H1 (cell line): ENCODE results near the gene MTX2. TPM values are rescaled to one million over a fixed set of nuclear protein-coding genes. Genes with fewer than 3 reads are reported as not detected.

Experiments used
- CTCF ChIA-PET: fragments of 300-600 bp; sonication (Branson Sonifier 250); formaldehyde crosslinking; loops from one replicate; lab custom pipeline; 2021; ENCODE audit not compliant: partially characterized antibody; lab: Charles Lee
- POLR2A ChIA-PET: fragments of 300-600 bp; sonication (Branson Sonifier 250); formaldehyde crosslinking; loops from one replicate; lab custom pipeline; 2021; ENCODE audit warnings: inconsistent platforms; ENCODE audit not compliant: partially characterized antibody; lab: Charles Lee
- DNase-seq, 2 experiments: peaks; one replicate each; pipeline versions ENCODE4 v3.0.0 to v3.0.0-alpha.2; 2010 to 2022; ENCODE audit warnings: low spot score in 2 of 2, low read depth in 1 of 2, mixed read lengths in 1 of 2
- FAIRE-seq: peaks from 2 replicates; lab custom pipeline; 2011; peaks lifted over from hg19 to GRCh38; lab: Jason Lieb, UNC
- H2AFZ ChIP-seq: 2 replicates; pipeline ENCODE4 v1.8.1; 2012; ENCODE audit warnings: low read length, inconsistent platforms
- H2AK5ac ChIP-seq: 2 replicates; pipeline ENCODE4 v1.6.1; 2013; ENCODE audit warnings: low read depth, low read length
- H2BK120ac ChIP-seq: replicated peaks from 2 replicates; pipeline ENCODE3; 2013; ENCODE audit warnings: low read depth, low read length, inconsistent platforms
- H2BK12ac ChIP-seq: 2 replicates; pipeline ENCODE4 v1.6.1; 2013; ENCODE audit warnings: low read depth, low read length
- H2BK15ac ChIP-seq: 2 replicates; pipeline ENCODE4 v1.6.1; 2013; ENCODE audit warnings: low read length
- H2BK20ac ChIP-seq: 2 replicates; pipeline ENCODE4 v1.6.1; 2013; ENCODE audit warnings: low read length
- H2BK5ac ChIP-seq: 2 replicates; pipeline ENCODE4 v1.6.1; 2013; ENCODE audit warnings: low read depth, low read length
- H3K14ac ChIP-seq: 2 replicates; pipeline ENCODE4 v1.6.1; 2013; ENCODE audit warnings: inconsistent platforms; ENCODE audit not compliant: insufficient read length
- H3K18ac ChIP-seq: 2 replicates; pipeline ENCODE4 v1.6.1; 2013; ENCODE audit warnings: low read length; ENCODE audit errors: extremely low read depth
- H3K23ac ChIP-seq: 2 replicates; pipeline ENCODE4 v1.6.1; 2013; ENCODE audit warnings: inconsistent platforms; ENCODE audit not compliant: insufficient read length
- H3K23me2 ChIP-seq: 2 replicates; pipeline ENCODE4 v1.6.1; 2013; ENCODE audit warnings: low read depth, low read length
- H3K27ac ChIP-seq: 2 replicates; pipeline ENCODE4 v1.6.1; 2011; ENCODE audit warnings: low read depth, low read length, inconsistent platforms
- H3K27me3 ChIP-seq, 4 experiments: replicated peaks in 1 of 4; 1 replicate in 1 of 4; 2 replicates in 3 of 4; pipeline versions ENCODE4 v1.6.1 to v1.8.1; 2011 to 2013; ENCODE audit warnings: low read length in 3 of 4, mild to moderate bottlenecking in 3 of 4, inconsistent platforms in 2 of 4, mixed read lengths in 2 of 4, moderate library complexity in 1 of 4; ENCODE audit not compliant: control insufficient read depth in 3 of 4, insufficient read depth in 3 of 4; ENCODE audit errors: extremely low read depth in 1 of 4
- H3K36me3 ChIP-seq, 4 experiments: 2 replicates each; pipeline versions ENCODE4 v1.6.1 to v1.8.1; 2011 to 2013; ENCODE audit warnings: mild to moderate bottlenecking in 4 of 4, low read length in 3 of 4, moderate library complexity in 2 of 4, control low read depth in 1 of 4, inconsistent platforms in 1 of 4; ENCODE audit not compliant: insufficient read depth in 4 of 4, control insufficient read depth in 2 of 4
- H3K4ac ChIP-seq: replicated peaks from 2 replicates; pipeline ENCODE3; 2013; ENCODE audit warnings: low read length, low read depth, mixed read lengths, inconsistent platforms; ENCODE audit not compliant: insufficient read length
- H3K4me1 ChIP-seq, 4 experiments: replicated peaks in 1 of 4; 1 replicate in 1 of 4; 2 replicates in 3 of 4; pipeline versions ENCODE4 v1.6.1 to v1.8.1; 2011 to 2013; ENCODE audit warnings: low read length in 3 of 4, inconsistent platforms in 2 of 4, mixed read lengths in 1 of 4; ENCODE audit not compliant: insufficient read depth in 4 of 4, control insufficient read depth in 3 of 4
- H3K4me2 ChIP-seq, 2 experiments: 2 replicates each; pipeline versions ENCODE4 v1.6.1 to v1.8.1; 2011 to 2013; ENCODE audit warnings: low read depth in 2 of 2, low read length in 2 of 2, control low read depth in 1 of 2, inconsistent platforms in 1 of 2, mild to moderate bottlenecking in 1 of 2; ENCODE audit not compliant: insufficient read depth in 1 of 2
- H3K4me3 ChIP-seq, 4 experiments: fragments of 200-600, 300-600 bp in 1 of 4; sonication (generic), shearing (Covaris generic), sonication (Bioruptor Twin) in 1 of 4; 2 replicates each; pipeline versions ENCODE4 v1.5.1 to v1.8.1; 2011 to 2016; ENCODE audit warnings: low read length in 4 of 4, low read depth in 3 of 4, control low read depth in 2 of 4, inconsistent platforms in 2 of 4, mild to moderate bottlenecking in 2 of 4, mixed read lengths in 1 of 4, moderate library complexity in 1 of 4; ENCODE audit not compliant: insufficient read depth in 2 of 4; ENCODE audit errors: extremely low read depth in 1 of 4
- H3K56ac ChIP-seq: replicated peaks from 2 replicates; pipeline ENCODE3; 2013; ENCODE audit warnings: low read depth, mild to moderate bottlenecking, mixed read lengths, low read length, inconsistent platforms; ENCODE audit not compliant: insufficient read length
- H3K79me1 ChIP-seq: 2 replicates; pipeline ENCODE4 v1.6.1; 2013; ENCODE audit warnings: low read depth, low read length, control low read depth
- H3K79me2 ChIP-seq, 2 experiments: 2 replicates each; pipeline versions ENCODE4 v1.6.1 to v1.8.1; 2012 to 2013; ENCODE audit warnings: low read length in 2 of 2, mild to moderate bottlenecking in 2 of 2, inconsistent platforms in 1 of 2; ENCODE audit not compliant: insufficient read depth in 2 of 2, control insufficient read depth in 1 of 2
- H3K9ac ChIP-seq, 4 experiments: replicated peaks in 1 of 4; 1 replicate in 1 of 4; 2 replicates in 3 of 4; pipeline versions ENCODE4 v1.6.1 to v1.8.1; 2011 to 2013; ENCODE audit warnings: low read depth in 3 of 4, low read length in 3 of 4, control low read depth in 2 of 4, mild to moderate bottlenecking in 2 of 4, moderate library complexity in 2 of 4, inconsistent platforms in 1 of 4; ENCODE audit errors: extremely low read depth in 1 of 4
- H3K9me3 ChIP-seq, 2 experiments: 2 replicates each; pipeline versions ENCODE4 v1.6.1 to v1.8.1; 2012 to 2013; ENCODE audit warnings: mild to moderate bottlenecking in 2 of 2, moderate library complexity in 2 of 2, control low read depth in 1 of 2, inconsistent platforms in 1 of 2, low read depth in 1 of 2, low read length in 1 of 2, mixed read lengths in 1 of 2; ENCODE audit not compliant: insufficient read depth in 2 of 2
- H4K20me1 ChIP-seq, 2 experiments: replicated peaks in 1 of 2; 2 replicates each; pipeline versions ENCODE3 to v1.8.1; 2011 to 2013; ENCODE audit warnings: inconsistent platforms in 2 of 2, low read length in 2 of 2, mild to moderate bottlenecking in 1 of 2; ENCODE audit not compliant: insufficient read depth in 2 of 2, control insufficient read depth in 1 of 2
- H4K5ac ChIP-seq: 2 replicates; pipeline ENCODE4 v1.6.1; 2013; ENCODE audit warnings: low read length, low read depth, mixed read lengths, inconsistent platforms; ENCODE audit not compliant: insufficient read length
- H4K8ac ChIP-seq: 2 replicates; pipeline ENCODE4 v1.8.0; 2013; ENCODE audit warnings: mild to moderate bottlenecking, moderate library complexity, low read length, inconsistent platforms; ENCODE audit not compliant: insufficient read depth; ENCODE audit errors: extremely low read depth
- H4K91ac ChIP-seq: replicated peaks from 2 replicates; pipeline ENCODE3; 2013; ENCODE audit warnings: low read length, mixed read lengths, inconsistent platforms; ENCODE audit not compliant: insufficient read length
- BRCA1 ChIP-seq: IDR thresholded peaks from 2 replicates; pipeline ENCODE4 v1.6.1; 2012; ENCODE audit warnings: low read depth, low read length, improper control_type of control experiment
- EP300 ChIP-seq, 2 experiments: IDR thresholded peaks; 1 replicate in 1 of 2; 2 replicates in 1 of 2; pipeline ENCODE4 v1.6.1; 2011 to 2012; ENCODE audit warnings: low read depth in 2 of 2, low read length in 2 of 2, mild to moderate bottlenecking in 2 of 2, borderline replicate concordance in 1 of 2, inconsistent platforms in 1 of 2, moderate library complexity in 1 of 2
- JUN ChIP-seq: IDR thresholded peaks from 2 replicates; pipeline ENCODE4 v1.6.1; 2011; ENCODE audit warnings: low read depth, mild to moderate bottlenecking, improper control_type of control experiment, low read length
- KDM1A ChIP-seq: fragments of 200-600, 300-600 bp; sonication (generic); IDR thresholded peaks from 2 replicates; pipeline ENCODE4 v1.7.1; 2016; ENCODE audit warnings: mild to moderate bottlenecking, low read length, borderline replicate concordance
- POU5F1 ChIP-seq: IDR thresholded peaks from 2 replicates; pipeline ENCODE4 v1.6.1; 2011; ENCODE audit warnings: low read depth, mild to moderate bottlenecking, low read length, moderate library complexity
- RFX5 ChIP-seq: IDR thresholded peaks from 2 replicates; pipeline ENCODE4 v1.6.1; 2011; ENCODE audit warnings: low read depth, low read length, improper control_type of control experiment, borderline replicate concordance
- RNF2 ChIP-seq: fragments of 200-900, 300-1000 bp; sonication (generic); IDR thresholded peaks from 2 replicates; pipeline ENCODE4 v1.7.1; 2016; ENCODE audit warnings: borderline replicate concordance, low read depth, mild to moderate bottlenecking, antibody characterized with exemption, low read length; ENCODE audit not compliant: poor library complexity, severe bottlenecking; ENCODE audit errors: missing control alignments
- SAP30 ChIP-seq: fragments of 300-600 bp; sonication (generic); IDR thresholded peaks from 2 replicates; pipeline ENCODE4 v1.7.1; 2012; ENCODE audit warnings: low read length, moderate library complexity, mild to moderate bottlenecking, inconsistent platforms; ENCODE audit not compliant: insufficient read depth, insufficient replicate concordance
- TAF7 ChIP-seq: optimal IDR thresholded peaks from 2 replicates; pipeline ENCODE3; 2011; ENCODE audit warnings: low read depth, mild to moderate bottlenecking, inconsistent platforms, low read length, moderate library complexity, borderline replicate concordance
- WGBS, 2 experiments: shearing (Covaris generic) in 1 of 2; methylation state at CpG; one replicate each; pipeline versions ENCODE4 v1.1.6 to v1.1.7; 2013 to 2015; ENCODE audit warnings: low lambda C conversion rate in 2 of 2, mixed read lengths in 2 of 2, inconsistent platforms in 1 of 2, low coverage in 1 of 2, missing lambda C conversion rate in 1 of 2; ENCODE audit not compliant: insufficient replicate concordance in 2 of 2, insufficient coverage in 1 of 2, insufficient read length in 1 of 2; ENCODE audit errors: extremely low coverage in 1 of 2, missing lambda C conversion rate in 1 of 2; 5-methylcytosine and 5-hydroxymethylcytosine counted together
- polyA plus RNA-seq, 7 experiments: library from polyadenylated mRNA; depleted of rRNA in 3 of 7; stranded (reverse) in 5 of 7; unstranded in 2 of 7; fragments of >200 nt in 5 of 7; fragments of 200-250 nt in 2 of 7; gene quantifications; 1 replicate in 5 of 7; 2 replicates in 1 of 7; 4 replicates in 1 of 7; pipeline versions ENCODE4 v1.2.1 to v1.2.3, GENCODE V29; 2011 to 2013; ENCODE audit warnings: missing spikeins in 2 of 7, mixed read lengths in 2 of 7
- total RNA-seq: library from RNA; stranded (reverse); fragmentation: NEBNext Ultra II Directional; extraction: Animal tissue kit (Norgen Biotek cat#: 25700); gene quantifications from 2 replicates; pipeline ENCODE4 v1.2.1, GENCODE V29; 2021
- TF ChIP-seq, protein P1 (sequence below): IDR thresholded peaks from 2 replicates; pipeline ENCODE4 v1.6.1; 2012; ENCODE audit warnings: low read length, inconsistent platforms

MTX2 gene
- total and polyA plus RNA-seq, 2 of the 8 experiments (the other 6 are each of a cell fraction or from before 2014, with no cell fraction given): 33.5 to 38.3 TPM

DNA sequence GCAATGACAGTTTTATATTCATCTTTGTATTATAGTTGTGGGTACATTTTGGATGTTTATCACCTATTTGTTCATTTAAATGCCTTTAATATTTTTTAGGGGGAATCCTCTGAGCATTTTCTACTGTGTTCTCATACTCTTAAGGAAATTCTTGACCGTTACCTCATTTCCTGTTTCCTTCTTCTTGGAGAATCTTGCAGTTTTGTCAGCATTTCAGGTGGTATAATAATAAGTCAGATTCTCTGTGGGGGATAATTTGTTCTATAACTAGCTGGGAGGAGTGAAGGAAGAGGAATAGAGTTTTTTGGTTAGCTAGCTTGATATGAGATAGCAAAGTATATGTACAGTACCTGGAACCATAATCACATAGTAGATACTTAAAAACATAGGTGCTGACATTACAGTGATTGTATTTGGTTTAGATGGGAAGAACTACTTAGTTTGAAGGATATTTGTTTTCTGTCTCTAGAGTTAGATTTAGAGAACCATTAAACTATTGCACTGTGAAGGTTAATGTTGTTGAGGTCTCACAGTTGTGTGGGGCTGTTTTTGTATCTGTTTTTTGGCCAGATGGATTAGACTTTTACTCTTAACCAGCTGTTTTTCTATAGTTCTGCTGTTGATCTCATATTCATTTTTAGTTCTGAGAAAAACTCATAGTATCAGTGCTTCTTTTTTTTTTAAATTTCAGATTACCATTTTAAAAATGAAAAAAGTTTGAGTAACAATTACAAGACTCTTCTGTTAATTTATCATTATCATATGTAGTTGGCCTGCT lies 14.2 kb downstream of the MTX2 start:
- H2AFZ ChIP-seq: no peak overlapping the region
- CTCF ChIA-PET: no interaction called here
- POLR2A ChIA-PET: interaction anchor here (0.7 to 1.8 kb wide), 2 partner anchors 10 to 14 kb away, joined by 5 to 6 read pairs; partner anchors contain the start of gene MTX2
- no peak for TF ChIP-seq TAF7
- no peak for TF ChIP-seq JUN
- no peak for TF ChIP-seq KDM1A
- no peak for TF ChIP-seq BRCA1
- no peak for TF ChIP-seq POU5F1
- TF ChIP-seq RFX5: no peak
- TF ChIP-seq SAP30: no peak
- TF ChIP-seq, protein P1, sequence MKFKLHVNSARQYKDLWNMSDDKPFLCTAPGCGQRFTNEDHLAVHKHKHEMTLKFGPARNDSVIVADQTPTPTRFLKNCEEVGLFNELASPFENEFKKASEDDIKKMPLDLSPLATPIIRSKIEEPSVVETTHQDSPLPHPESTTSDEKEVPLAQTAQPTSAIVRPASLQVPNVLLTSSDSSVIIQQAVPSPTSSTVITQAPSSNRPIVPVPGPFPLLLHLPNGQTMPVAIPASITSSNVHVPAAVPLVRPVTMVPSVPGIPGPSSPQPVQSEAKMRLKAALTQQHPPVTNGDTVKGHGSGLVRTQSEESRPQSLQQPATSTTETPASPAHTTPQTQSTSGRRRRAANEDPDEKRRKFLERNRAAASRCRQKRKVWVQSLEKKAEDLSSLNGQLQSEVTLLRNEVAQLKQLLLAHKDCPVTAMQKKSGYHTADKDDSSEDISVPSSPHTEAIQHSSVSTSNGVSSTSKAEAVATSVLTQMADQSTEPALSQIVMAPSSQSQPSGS: no peak
- no peak for TF ChIP-seq EP300 (IDR thresholded peaks at IDR 0.05; ENCODE audit: borderline replicate concordance in 1 of 2, low read depth in 2 of 2, low read length in 2 of 2)
- TF ChIP-seq RNF2: no peak

More for the DNA sequence above, 14.2 kb downstream of the MTX2 start:
- no peak for DNase-seq
- H2AK5ac ChIP-seq: no peak overlapping the region
- no peak overlapping the region for H3K4ac ChIP-seq
- peaks cover 12% of the 10 kb centered on the region for H3K79me1 ChIP-seq
- no peak overlapping the region for H2BK5ac ChIP-seq
- no peak overlapping the region for H3K4me3 ChIP-seq
- no peaks in the 10 kb centered on the region for H3K23me2 ChIP-seq
- no peak overlapping the region for H3K9ac ChIP-seq
- H2BK15ac ChIP-seq: no peak overlapping the region
- H2BK120ac ChIP-seq: no peak overlapping the region
- no peak overlapping the region for H2BK12ac ChIP-seq
- no peaks in the 10 kb centered on the region for H3K27me3 ChIP-seq
- H3K79me2 ChIP-seq: peaks cover 14 to 94% of the 10 kb centered on the region in 2 experiments
- H4K91ac ChIP-seq: no peak overlapping the region
- H3K27ac ChIP-seq: no peak overlapping the region
- no peak overlapping the region for H3K4me2 ChIP-seq
- no peak overlapping the region for H3K18ac ChIP-seq
- no peak overlapping the region for H3K14ac ChIP-seq
- no peak overlapping the region for H3K56ac ChIP-seq
- no peak overlapping the region for H4K5ac ChIP-seq
- H2BK20ac ChIP-seq: no peak overlapping the region
- no peaks in the 10 kb centered on the region for H3K36me3 ChIP-seq
- H3K4me1 ChIP-seq: no peaks in the 10 kb centered on the region
- FAIRE-seq: no peak
- WGBS, 2 experiments: 91% methylated on average over 1 of the region's 1 CpG; no CpG with 5 or more reads in 1 of the 2 experiments
- H4K20me1 ChIP-seq: peaks cover 8 to 10% of the 10 kb centered on the region in 2 experiments
- H3K23ac ChIP-seq: no peak overlapping the region
- no peaks in the 10 kb centered on the region for H3K9me3 ChIP-seq
- no peak overlapping the region for H4K8ac ChIP-seq
